T47D (cell line): ENCODE results near the gene KCP.

Experiments
- DNase-seq, 2 experiments: peaks; one replicate each; pipeline versions ENCODE4 v3.0.0 to v3.0.0-alpha.2; 2011 to 2012; ENCODE audit warnings: low read depth in 1 of 2, low spot score in 1 of 2
- JUND ChIP-seq: IDR thresholded peaks from 2 replicates; pipeline ENCODE4 v1.6.1; 2012; ENCODE audit warnings: low read depth
- in situ Hi-C: cut with HindIII; loops from 2 replicates; pipeline ENCODE4 v1.10.0; 2016; ENCODE audit warnings: low sequenced_read_pairs, low pct_unique_long_range_greater_than_20kb

KCP gene

GRCh38 chr7:128880791-128881457 lies 29.6 kb downstream of the KCP start:
- no peak for DNase-seq
- in situ Hi-C loops: no loop called here
- TF ChIP-seq JUND: no peak

DNA sequence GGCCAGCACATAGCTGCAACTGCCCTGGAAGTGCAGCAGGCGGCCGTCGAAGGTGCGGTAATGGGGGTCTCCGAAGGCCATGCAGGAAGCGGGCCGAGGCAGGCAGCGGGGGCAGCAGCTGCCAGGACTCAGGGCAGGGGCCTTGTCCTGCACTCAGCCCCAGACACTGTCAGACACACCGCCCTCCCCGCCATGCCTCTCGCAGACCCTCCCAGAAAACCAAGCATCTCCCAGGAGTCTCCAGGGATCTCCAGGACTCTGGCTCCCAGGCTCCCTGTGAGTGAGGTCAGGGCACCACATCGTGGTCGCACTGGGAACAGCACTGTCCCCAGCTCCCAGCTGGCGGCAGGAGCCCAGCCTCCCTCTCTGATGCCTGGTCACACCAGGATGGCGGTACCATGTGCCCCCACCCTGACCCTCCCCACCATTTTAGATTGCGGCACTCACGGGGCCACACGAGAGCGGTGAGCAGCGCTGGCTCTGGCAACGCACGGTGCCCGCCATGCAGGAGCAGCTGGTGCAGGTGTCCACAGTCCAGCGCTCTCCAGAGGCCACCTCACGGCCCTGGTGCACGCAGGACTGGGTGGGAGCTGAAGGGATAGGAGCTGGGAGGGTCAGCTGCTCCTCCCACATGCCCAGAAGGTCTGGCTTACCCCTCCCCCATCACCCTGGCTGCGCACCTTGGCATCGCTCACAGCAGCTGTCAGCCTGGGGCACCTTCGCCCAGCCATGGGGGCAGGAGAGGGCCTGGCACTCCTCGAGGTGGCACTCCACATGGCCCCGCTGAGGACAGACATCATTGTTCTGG lies 30.4 kb downstream of the KCP start:
- peak; percentile 74 to 93 for DNase-seq
- in situ Hi-C loops: no loop called here
- no peak for TF ChIP-seq JUND

- in situ Hi-C loops: no loop called here
- no peak for TF ChIP-seq JUND
- DNase-seq: no peak
These were observed 31.0 kb downstream of the KCP start for GRCh38 chr7:128879461-128879938.

- DNase-seq: no peak
- in situ Hi-C loops: no loop called here
- no peak for TF ChIP-seq JUND
These were observed 32.0 kb downstream of the KCP start for GRCh38 chr7:128878226-128879105.

DNA sequence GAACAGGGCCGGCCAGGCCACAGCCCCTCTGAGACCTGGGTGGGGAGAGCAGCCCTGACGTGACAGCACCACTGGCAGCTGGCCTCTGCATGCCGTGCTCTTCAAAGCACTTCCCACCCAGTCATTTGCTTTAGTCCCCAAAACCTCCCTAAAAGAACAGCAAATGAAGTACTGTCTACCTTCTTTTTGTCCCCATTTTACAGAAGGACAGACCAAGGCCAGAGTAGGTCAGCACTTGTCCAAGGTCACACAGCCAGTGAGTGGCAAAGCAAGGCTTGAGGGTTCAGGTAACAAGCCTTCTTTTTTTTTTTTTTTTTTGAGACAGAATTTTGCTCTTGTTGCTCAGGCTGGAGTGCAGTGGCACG lies 32.8 kb downstream of the KCP start:
- TF ChIP-seq JUND: no peak
- no peak for DNase-seq
- in situ Hi-C loops: no loop called here

- DNase-seq: no peak
- TF ChIP-seq JUND: no peak
- in situ Hi-C loops: no loop called here
These were observed 33.3 kb downstream of the KCP start for GRCh38 chr7:128876978-128877755.

DNA sequence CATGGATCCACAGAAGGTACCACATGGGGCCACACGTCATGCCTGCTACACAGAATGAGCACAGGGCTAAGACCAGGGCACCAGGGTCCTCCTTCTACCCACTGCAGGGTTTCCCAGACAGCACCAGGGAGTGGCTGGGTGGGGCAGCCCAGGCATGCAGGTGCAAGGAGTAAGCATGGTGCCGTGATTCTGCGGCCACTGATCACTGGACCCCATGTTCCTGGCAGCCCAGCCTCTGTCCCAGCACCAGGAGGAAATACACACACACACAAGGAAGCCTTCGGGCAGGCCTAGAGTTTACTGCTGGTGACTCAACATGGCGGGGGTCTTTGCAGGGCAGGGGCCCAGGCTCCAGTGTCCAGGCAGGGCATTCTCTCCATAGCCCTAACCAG lies 33.9 kb downstream of the KCP start:
- in situ Hi-C loops: no loop called here
- no peak for TF ChIP-seq JUND
- no peak for DNase-seq

DNA sequence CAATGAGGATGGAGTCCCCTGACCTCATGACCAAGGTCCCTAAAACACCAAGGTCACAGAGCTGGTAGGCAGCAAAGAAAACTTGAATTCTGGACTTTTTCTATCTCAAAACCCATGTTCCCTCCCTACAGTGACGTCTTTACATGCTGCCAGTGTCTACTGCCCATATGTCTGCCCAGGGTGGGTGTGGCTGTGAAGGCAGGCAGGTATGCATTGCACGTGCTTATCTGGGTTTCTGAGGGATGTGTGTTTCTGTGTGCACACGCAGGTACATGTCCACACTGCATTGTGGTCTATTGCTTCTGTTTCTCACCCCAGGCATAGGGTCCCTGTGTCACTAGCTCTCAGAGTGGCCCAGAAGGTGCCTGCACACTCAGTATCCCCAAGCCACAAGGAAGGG lies 34.4 kb downstream of the KCP start:
- no peak for TF ChIP-seq JUND
- DNase-seq: no peak
- in situ Hi-C loops: no loop called here

DNA sequence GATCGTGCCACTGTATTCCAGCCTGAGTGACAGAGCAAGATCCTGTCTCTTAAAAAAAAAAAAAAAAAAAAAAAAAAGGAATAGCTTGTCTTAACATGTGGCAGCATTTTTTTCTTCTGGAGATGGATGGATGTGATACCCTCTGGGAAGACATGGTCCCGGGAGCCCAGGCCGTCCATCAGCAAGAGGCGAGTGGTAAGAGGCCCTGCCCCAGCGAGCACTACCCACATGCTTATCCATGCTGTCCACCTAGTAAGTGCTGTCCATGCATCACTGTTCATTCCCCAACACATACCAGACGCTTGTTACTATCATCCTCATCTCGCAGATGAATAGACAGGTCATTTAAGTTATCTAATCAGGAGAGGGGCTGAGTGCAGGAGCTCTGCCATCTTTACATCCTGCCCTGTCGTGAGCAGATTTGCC lies 35.0 kb downstream of the KCP start:
- in situ Hi-C loops: no loop called here
- no peak for DNase-seq
- no peak for TF ChIP-seq JUND

DNA sequence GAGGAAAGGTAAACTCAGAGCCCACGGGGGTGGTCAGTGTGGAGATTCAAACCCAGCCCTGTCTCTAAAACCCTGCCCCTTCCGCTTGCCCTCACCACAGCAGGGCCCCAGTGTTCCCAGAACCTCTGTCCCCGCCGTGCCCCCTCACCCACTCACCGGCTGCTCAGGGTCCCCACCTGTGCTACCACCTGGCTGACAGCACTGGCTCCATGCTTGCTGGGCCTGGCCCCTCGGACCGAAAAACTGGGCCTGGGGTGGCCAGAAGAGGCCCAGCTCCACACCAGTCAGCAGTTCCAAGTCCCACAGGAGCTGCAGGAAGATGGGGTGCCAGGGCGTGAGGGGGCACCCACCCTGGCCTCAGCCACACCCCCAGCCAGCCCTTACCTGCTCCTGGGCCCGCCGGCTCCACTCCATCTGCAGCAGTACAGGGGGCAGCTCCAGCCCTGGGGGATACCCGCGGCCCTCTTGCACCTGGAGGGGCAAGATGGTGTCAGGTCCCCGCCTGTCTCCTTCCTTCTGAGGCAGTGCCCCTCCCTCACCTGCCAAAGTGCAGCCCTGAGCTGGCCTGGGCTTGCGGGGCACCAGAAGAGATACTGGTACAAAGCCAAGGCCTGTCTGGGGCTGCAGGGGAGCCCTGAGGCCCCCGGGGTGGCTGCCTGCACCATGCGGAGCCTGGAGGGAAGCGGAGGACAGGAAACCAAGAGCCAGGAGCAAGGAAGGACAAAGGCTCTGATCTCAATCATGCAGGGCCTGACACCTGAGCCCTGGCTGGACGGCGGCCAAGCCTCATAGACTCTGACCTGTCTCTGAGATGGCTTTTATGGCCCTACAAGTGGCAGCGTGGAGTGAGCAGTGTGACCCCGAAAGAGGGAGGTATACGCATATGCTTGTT lies 36.1 kb downstream of the KCP start:
- TF ChIP-seq JUND: no peak
- in situ Hi-C loops: no loop called here
- no peak for DNase-seq

DNA sequence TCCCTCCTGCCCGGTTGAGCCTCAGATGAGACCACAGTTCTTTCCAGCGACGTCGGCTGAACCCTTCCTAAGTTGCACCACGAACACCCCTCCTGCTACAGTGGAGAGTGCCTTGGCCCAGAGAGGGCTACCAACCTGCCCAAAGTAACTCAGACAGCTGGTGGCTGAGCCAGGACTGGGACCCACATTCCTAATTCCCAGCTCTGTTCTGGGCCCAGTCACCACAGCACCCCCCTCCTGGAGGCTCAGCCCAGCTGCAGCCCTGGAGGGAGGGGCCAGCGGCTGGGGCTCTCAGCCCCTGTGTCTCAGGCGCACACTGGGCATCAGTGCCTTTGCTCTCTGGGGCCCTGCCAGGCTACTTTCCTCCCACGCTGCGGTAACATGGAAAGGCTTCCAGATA lies 37.3 kb downstream of the KCP start:
- no peak for DNase-seq
- in situ Hi-C loops: no loop called here
- no peak for TF ChIP-seq JUND
